Vagina (tissue), 2 donors: ENCODE measurements around the gene C17orf107.

ENCODE experiments used
- CTCF ChIP-seq, 3 experiments: fragments of 450-650 bp in 2 of 3; fragments of 200-600 bp in 1 of 3; sonication (generic) in 1 of 3; IDR thresholded peaks; one replicate each; pipeline ENCODE4 v1.5.1; 2017 to 2019; ENCODE audit warnings: antibody characterized with exemption in 3 of 3, mild to moderate bottlenecking in 2 of 3, moderate library complexity in 2 of 3
- POLR2A ChIP-seq, 2 donors: fragments of 450-650 bp; IDR thresholded peaks; one replicate each; pipeline ENCODE4 v1.6.1; 2017; ENCODE audit warnings: antibody characterized with exemption in 2 of 2, mild to moderate bottlenecking in 2 of 2, moderate library complexity in 2 of 2
- POLR2AphosphoS5 ChIP-seq, 2 donors: sonication (generic); formaldehyde crosslinking; IDR thresholded peaks; one replicate each; pipeline ENCODE4 v1.9.0; 2017; ENCODE audit warnings: antibody characterized with exemption in 2 of 2, mild to moderate bottlenecking in 2 of 2, low read depth in 1 of 2; ENCODE audit not compliant: insufficient read depth in 1 of 2

- no peak for TF ChIP-seq CTCF (IDR thresholded peaks at IDR 0.05)
- no peak for TF ChIP-seq POLR2A (IDR thresholded peaks at IDR 0.05)
- no peak for TF ChIP-seq POLR2AphosphoS5 (IDR thresholded peaks at IDR 0.05; ENCODE audit: insufficient read depth in 1 of 2, low read depth in 1 of 2)
These were observed 2.8 kb upstream of the C17orf107 start for GRCh38 chr17:4896332-4897197.
